SK-N-SH (cell line): ENCODE measurements around the gene TP73. TPM values are rescaled to one million over a fixed set of nuclear protein-coding genes. Genes with fewer than 3 reads are reported as not detected.

Experiments used
- CTCF ChIA-PET: fragments of 300-600, 350-600 bp; formaldehyde crosslinking; extraction: SDS; loops from one replicate; lab custom pipeline; 2021; lab: Yijun Ruan, JAX
- POLR2A ChIA-PET: fragments of 350-600 bp; sonication (Branson Sonifier 250); formaldehyde crosslinking; extraction: SDS; loops from one replicate; lab custom pipeline; 2020; ENCODE audit warnings: antibody characterized with exemption, inconsistent platforms; lab: Yijun Ruan, JAX
- DNase-seq: peaks from one replicate; pipeline ENCODE4 v3.0.0; 2012
- H2AFZ ChIP-seq: fragments of 200-600 bp; sonication (generic); 2 replicates; pipeline ENCODE4 v1.8.1; 2016; ENCODE audit warnings: antibody characterized with exemption, mild to moderate bottlenecking, low read depth
- H3F3A ChIP-seq: fragments of 200-600 bp; sonication (generic); replicated peaks from 2 replicates; pipeline ENCODE3; 2016; ENCODE audit warnings: antibody characterized with exemption, mild to moderate bottlenecking; ENCODE audit not compliant: insufficient read depth
- H3K27ac ChIP-seq, 2 experiments: fragments of 200-500 bp in 1 of 2; fragments of 200-600 bp in 1 of 2; sonication (Bioruptor generic) in 1 of 2; sonication (generic), shearing (Covaris generic) in 1 of 2; 2 replicates each; pipeline versions ENCODE4 v1.5.1 to v1.6.1; 2014 to 2016; ENCODE audit warnings: low read depth in 2 of 2, inconsistent platforms in 1 of 2, low read length in 1 of 2, mild to moderate bottlenecking in 1 of 2, mixed read lengths in 1 of 2
- H3K27me3 ChIP-seq: fragments of 200-600 bp; sonication (generic), shearing (Covaris generic); 2 replicates; pipeline ENCODE4 v1.6.1; 2016; ENCODE audit warnings: mixed run types; ENCODE audit not compliant: insufficient read depth
- H3K36me3 ChIP-seq, 2 experiments: fragments of 200-500 bp in 1 of 2; fragments of 200-600 bp in 1 of 2; sonication (Bioruptor generic) in 1 of 2; sonication (generic) in 1 of 2; replicated peaks in 1 of 2; 2 replicates each; pipeline versions ENCODE3 to v1.5.1; 2014 to 2016; ENCODE audit warnings: low read length in 1 of 2, mild to moderate bottlenecking in 1 of 2; ENCODE audit not compliant: insufficient read depth in 2 of 2, control insufficient read depth in 1 of 2
- H3K4me1 ChIP-seq, 2 experiments: fragments of 200-500 bp in 1 of 2; fragments of 200-600 bp in 1 of 2; sonication (Bioruptor generic) in 1 of 2; sonication (generic), shearing (Covaris generic) in 1 of 2; 2 replicates each; pipeline versions ENCODE4 v1.5.1 to v1.6.1; 2014 to 2016; ENCODE audit warnings: low read depth in 1 of 2, low read length in 1 of 2, mixed run types in 1 of 2; ENCODE audit not compliant: insufficient read depth in 2 of 2, control insufficient read depth in 1 of 2
- H3K4me2 ChIP-seq: fragments of 200-600 bp; sonication (generic), shearing (Covaris generic); 2 replicates; pipeline ENCODE4 v1.6.1; 2017; ENCODE audit warnings: mixed run types
- H3K4me3 ChIP-seq, 2 experiments: fragments of 200-500 bp in 1 of 2; fragments of 200-600 bp in 1 of 2; sonication (Bioruptor generic) in 1 of 2; sonication (generic), shearing (Covaris generic) in 1 of 2; 2 replicates each; pipeline versions ENCODE4 v1.5.1 to v1.8.1; 2014 to 2016; ENCODE audit warnings: low read depth in 2 of 2, inconsistent platforms in 1 of 2, low read length in 1 of 2, mild to moderate bottlenecking in 1 of 2, mixed read lengths in 1 of 2, moderate library complexity in 1 of 2
- H3K79me2 ChIP-seq: fragments of 200-600 bp; sonication (generic); 2 replicates; pipeline ENCODE4 v1.8.1; 2017; ENCODE audit warnings: mild to moderate bottlenecking; ENCODE audit not compliant: insufficient read depth
- H3K9ac ChIP-seq: fragments of 200-600 bp; sonication (generic); 2 replicates; pipeline ENCODE4 v1.6.1; 2017; ENCODE audit warnings: mixed run types
- H3K9me2 ChIP-seq: fragments of 200-600 bp; sonication (generic); 2 replicates; pipeline ENCODE4 v1.6.1; 2017; ENCODE audit warnings: mixed run types
- H3K9me3 ChIP-seq: fragments of 200-600 bp; sonication (generic); 2 replicates; pipeline ENCODE4 v1.6.1; 2017; ENCODE audit warnings: mixed run types, mild to moderate bottlenecking, moderate library complexity
- H4K20me1 ChIP-seq: fragments of 200-600 bp; sonication (generic); 2 replicates; pipeline ENCODE4 v1.6.1; 2017; ENCODE audit warnings: mild to moderate bottlenecking, mixed run types; ENCODE audit not compliant: insufficient read depth
- CTCF ChIP-seq: fragments of 200-600 bp; sonication (generic); IDR thresholded peaks from 2 replicates; pipeline ENCODE4 v1.6.1; 2017; ENCODE audit warnings: antibody characterized with exemption, mild to moderate bottlenecking, moderate library complexity
- FOSL2 ChIP-seq: IDR thresholded peaks from 2 replicates; pipeline ENCODE4 v1.4.0; 2012; ENCODE audit warnings: low read depth, mild to moderate bottlenecking, moderate library complexity, borderline replicate concordance
- FOXJ3 ChIP-seq: sonication (generic); formaldehyde crosslinking; IDR thresholded peaks from 2 replicates; pipeline ENCODE4 v1.5.1; 2020; ENCODE audit warnings: mild to moderate bottlenecking, missing genetic modification reagents
- GABPA ChIP-seq: IDR thresholded peaks from 2 replicates; pipeline ENCODE4 v1.4.0; 2012; ENCODE audit warnings: low read depth, mild to moderate bottlenecking
- MEF2A ChIP-seq: IDR thresholded peaks from 2 replicates; pipeline ENCODE4 v1.4.0; 2012; ENCODE audit warnings: low read depth, borderline replicate concordance
- PBX3 ChIP-seq: IDR thresholded peaks from 2 replicates; pipeline ENCODE4; 2012
- RFX5 ChIP-seq: IDR thresholded peaks from 2 replicates; pipeline ENCODE4 v1.6.1; 2012; ENCODE audit warnings: mild to moderate bottlenecking, improper control_type of control experiment, low read length
- RXRA ChIP-seq: IDR thresholded peaks from 2 replicates; pipeline ENCODE4 v1.4.0; 2012; ENCODE audit warnings: low read depth, mild to moderate bottlenecking, borderline replicate concordance
- SMC3 ChIP-seq: IDR thresholded peaks from 2 replicates; pipeline ENCODE4 v1.6.1; 2012; ENCODE audit warnings: low read depth, low read length, improper control_type of control experiment
- TEAD4 ChIP-seq: IDR thresholded peaks from 2 replicates; pipeline ENCODE4 v1.4.0; 2012; ENCODE audit warnings: mild to moderate bottlenecking, borderline replicate concordance; ENCODE audit not compliant: insufficient read depth
- ZBTB33 ChIP-seq: IDR thresholded peaks from 2 replicates; pipeline ENCODE4 v1.4.0; 2012; ENCODE audit warnings: low read depth, borderline replicate concordance
- WGBS: methylation state at CpG from one replicate; pipeline ENCODE4 v1.1.6; 2017; ENCODE audit warnings: low lambda C conversion rate; 5-methylcytosine and 5-hydroxymethylcytosine counted together
- polyA plus RNA-seq, 3 experiments: library from polyadenylated mRNA; depleted of rRNA; stranded (reverse); fragments of >200 nt; gene quantifications; 2 replicates each; pipeline ENCODE4 v1.2.3, GENCODE V29; 2012

Gene TP73
- polyA plus RNA-seq, 1 of the 3 experiments (the other 2 are of a cell fraction) = 0.64 TPM

GRCh38 chr1:3741566-3742438 lies 89.5 kb downstream of the TP73 start:
- Histone ChIP-seq H3K36me3 (peaks cover 7 to 43% of the 10 kb centered on the region in 2 experiments), H3K79me2 (no peaks in the 10 kb centered on the region), H3K4me2 (no peak overlapping the region), H2AFZ (no peak overlapping the region), H3K4me3 (no peak overlapping the region), H3K4me1 (peaks cover 0 to 26% of the 10 kb centered on the region in 2 experiments; a peak in 1 of 4 replicates), H4K20me1 (no peaks in the 10 kb centered on the region), H3K9me3 (no peaks in the 10 kb centered on the region), H3K9me2 (no peaks in the 10 kb centered on the region), H3K27ac (no peak overlapping the region), H3K27me3 (no peaks in the 10 kb centered on the region), H3K9ac (no peak overlapping the region), H3F3A (peaks cover 4% of the 10 kb centered on the region)
- 97% methylated on average over 22 of the region's 22 CpGs for WGBS
- ChIA-PET CTCF (interaction anchor here (1.2 to 2.6 kb wide), 2 partner anchors 17 to 126 kb away, joined by 4 to 10 read pairs; no protein-coding TSS in a partner anchor), POLR2A (no interaction called here)
- DNase-seq = no peak
- TF ChIP-seq FOSL2 (no peak), PBX3 (no peak), RFX5 (no peak), TEAD4 (no peak), CTCF (no peak), MEF2A (no peak), SMC3 (no peak), RXRA (no peak), GABPA (no peak), FOXJ3 (CRISPR knock-in tag) (no peak), ZBTB33 (no peak)
